ENCODE results near the gene CKS1B. TPM values are rescaled to one million over a fixed set of nuclear protein-coding genes. Genes with fewer than 3 reads are reported as not detected.

Gene CKS1B
- total and polyA plus RNA-seq, 9 of the 15 experiments (the other 6 are each of a cell fraction or from before 2014, with no cell fraction given), result 215 to 1,103 (median 460) TPM

DNA sequence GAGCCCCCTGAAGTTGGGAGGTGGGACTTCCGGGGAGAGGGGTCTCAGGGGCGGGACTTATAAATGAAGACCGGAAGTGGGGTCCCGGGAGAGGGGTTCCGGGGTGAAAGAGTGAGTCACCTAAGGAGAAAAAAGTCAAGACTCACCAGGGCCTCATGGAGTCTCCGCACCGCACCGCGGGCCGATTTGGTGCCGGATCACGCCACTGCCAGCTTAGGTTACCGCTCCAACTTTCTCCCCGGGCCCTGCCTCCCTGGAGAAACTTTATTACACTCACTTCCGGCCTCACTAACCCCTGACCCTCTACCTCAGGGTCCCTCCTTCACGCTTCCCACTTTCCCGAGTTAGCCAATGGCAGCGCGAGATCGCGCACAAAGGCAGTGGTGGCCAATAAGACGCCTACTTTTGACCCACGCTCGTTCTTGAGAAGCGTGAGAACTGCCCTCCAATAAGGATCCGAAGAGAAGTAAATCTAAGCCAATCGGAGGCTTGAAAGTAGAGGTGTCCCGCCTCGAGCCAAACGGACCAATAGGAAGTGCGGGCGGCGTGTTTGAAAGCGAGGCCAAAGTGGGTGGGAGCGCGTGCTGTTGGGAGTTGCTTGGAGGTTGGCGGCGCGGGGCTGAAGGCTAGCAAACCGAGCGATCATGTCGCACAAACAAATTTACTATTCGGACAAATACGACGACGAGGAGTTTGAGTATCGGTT, at the start of gene CKS1B (continued):
- TF ChIP-seq, protein P1, sequence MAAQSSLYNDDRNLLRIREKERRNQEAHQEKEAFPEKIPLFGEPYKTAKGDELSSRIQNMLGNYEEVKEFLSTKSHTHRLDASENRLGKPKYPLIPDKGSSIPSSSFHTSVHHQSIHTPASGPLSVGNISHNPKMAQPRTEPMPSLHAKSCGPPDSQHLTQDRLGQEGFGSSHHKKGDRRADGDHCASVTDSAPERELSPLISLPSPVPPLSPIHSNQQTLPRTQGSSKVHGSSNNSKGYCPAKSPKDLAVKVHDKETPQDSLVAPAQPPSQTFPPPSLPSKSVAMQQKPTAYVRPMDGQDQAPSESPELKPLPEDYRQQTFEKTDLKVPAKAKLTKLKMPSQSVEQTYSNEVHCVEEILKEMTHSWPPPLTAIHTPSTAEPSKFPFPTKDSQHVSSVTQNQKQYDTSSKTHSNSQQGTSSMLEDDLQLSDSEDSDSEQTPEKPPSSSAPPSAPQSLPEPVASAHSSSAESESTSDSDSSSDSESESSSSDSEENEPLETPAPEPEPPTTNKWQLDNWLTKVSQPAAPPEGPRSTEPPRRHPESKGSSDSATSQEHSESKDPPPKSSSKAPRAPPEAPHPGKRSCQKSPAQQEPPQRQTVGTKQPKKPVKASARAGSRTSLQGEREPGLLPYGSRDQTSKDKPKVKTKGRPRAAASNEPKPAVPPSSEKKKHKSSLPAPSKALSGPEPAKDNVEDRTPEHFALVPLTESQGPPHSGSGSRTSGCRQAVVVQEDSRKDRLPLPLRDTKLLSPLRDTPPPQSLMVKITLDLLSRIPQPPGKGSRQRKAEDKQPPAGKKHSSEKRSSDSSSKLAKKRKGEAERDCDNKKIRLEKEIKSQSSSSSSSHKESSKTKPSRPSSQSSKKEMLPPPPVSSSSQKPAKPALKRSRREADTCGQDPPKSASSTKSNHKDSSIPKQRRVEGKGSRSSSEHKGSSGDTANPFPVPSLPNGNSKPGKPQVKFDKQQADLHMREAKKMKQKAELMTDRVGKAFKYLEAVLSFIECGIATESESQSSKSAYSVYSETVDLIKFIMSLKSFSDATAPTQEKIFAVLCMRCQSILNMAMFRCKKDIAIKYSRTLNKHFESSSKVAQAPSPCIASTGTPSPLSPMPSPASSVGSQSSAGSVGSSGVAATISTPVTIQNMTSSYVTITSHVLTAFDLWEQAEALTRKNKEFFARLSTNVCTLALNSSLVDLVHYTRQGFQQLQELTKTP (IDR thresholded peaks at IDR 0.05; ENCODE audit: low read depth in 1 of 2, partially characterized antibody in 2 of 2), result peak in 1 of 2 experiments; percentile 48
- no peak for TF ChIP-seq ZNF121 (CRISPR knock-in tag; conservative IDR thresholded peaks at IDR 0.05)
- TF ChIP-seq ZBTB34 (CRISPR knock-in tag; IDR thresholded peaks at IDR 0.05), result no peak
- TF ChIP-seq NFATC3 (IDR thresholded peaks at IDR 0.05), result no peak
- TF ChIP-seq ZNF740 (CRISPR knock-in tag; IDR thresholded peaks at IDR 0.05), result peak; percentile 41; the same call in 1 of the 2 replicates
- TF ChIP-seq ZNF740 (tag; IDR thresholded peaks at IDR 0.05), result no peak
- TF ChIP-seq FOXP4 (CRISPR knock-in tag; IDR thresholded peaks at IDR 0.05; ENCODE audit: borderline replicate concordance), result no peak
- TF ChIP-seq ZBTB5 (IDR thresholded peaks at IDR 0.05), result peak; percentile 65; the same call in 1 of the 2 replicates
- no peak for TF ChIP-seq DDX20 (tag; IDR thresholded peaks at IDR 0.05; ENCODE audit: low read depth)
- TF ChIP-seq MAFF (IDR thresholded peaks at IDR 0.05; ENCODE audit: low read length), result no peak
- no peak for TF ChIP-seq ZKSCAN8 (CRISPR knock-in tag; IDR thresholded peaks at IDR 0.05)
- no peak for TF ChIP-seq TRIM25 (IDR thresholded peaks at IDR 0.05; ENCODE audit: borderline replicate concordance)
- peak; percentile 83 for TF ChIP-seq TCF7 (IDR thresholded peaks at IDR 0.05; ENCODE audit: borderline replicate concordance)
- TF ChIP-seq RBM25 (IDR thresholded peaks at IDR 0.05; ENCODE audit: low read depth, low read length, severe bottlenecking), result peak; percentile 97
